Upper lobe of left lung (tissue), 6 donors: ENCODE results near the gene FHIT. TPM values are rescaled to one million over a fixed set of nuclear protein-coding genes. Genes with fewer than 3 reads are reported as not detected.

ENCODE experiments used
- ATAC-seq, 2 donors: fragments of 200-7000 bp; cut with Tn5 transposase; one replicate each; pipeline ENCODE4 v1.9.1; 2022; ENCODE audit warnings: mild to moderate bottlenecking in 2 of 2, moderate library complexity in 2 of 2; ENCODE audit not compliant: low FRiP score in 2 of 2
- DNase-seq, 2 donors: peaks; one replicate each; pipeline ENCODE4 v3.0.0-alpha.2; 2019 to 2020
- H3K27ac ChIP-seq, 4 donors: fragments of 200-600 bp; sonication (generic); one replicate each; pipeline ENCODE4 v1.5.1; 2016 to 2019
- H3K27me3 ChIP-seq, 4 donors: fragments of 200-600 bp; sonication (generic); one replicate each; pipeline ENCODE4 v1.5.1; 2017 to 2019
- H3K36me3 ChIP-seq, 4 donors: fragments of 200-600 bp; sonication (generic); one replicate each; pipeline ENCODE4 v1.5.1; 2016 to 2019
- H3K4me1 ChIP-seq, 4 donors: fragments of 200-600 bp; sonication (generic); one replicate each; pipeline ENCODE4 v1.5.1; 2018 to 2019
- H3K4me3 ChIP-seq, 4 donors: fragments of 200-600 bp; sonication (generic); one replicate each; pipeline ENCODE4 v1.5.1; 2017 to 2019; ENCODE audit warnings: mild to moderate bottlenecking in 2 of 4, moderate library complexity in 1 of 4
- H3K9me3 ChIP-seq, 4 donors: fragments of 200-600 bp; sonication (generic); one replicate each; pipeline ENCODE4 v1.5.1; 2018 to 2019
- EP300 ChIP-seq, 4 donors: sonication (generic); formaldehyde crosslinking; IDR thresholded peaks; one replicate each; pipeline ENCODE4 v1.5.1; 2017; ENCODE audit warnings: antibody characterized with exemption in 4 of 4, control low read depth in 2 of 4
- POLR2A ChIP-seq, 4 donors: fragments of 450-650 bp; IDR thresholded peaks; one replicate each; pipeline ENCODE4 v1.5.1; 2016 to 2017; ENCODE audit warnings: antibody characterized with exemption in 4 of 4, mild to moderate bottlenecking in 2 of 4
- POLR2AphosphoS5 ChIP-seq, 2 donors: sonication (generic); formaldehyde crosslinking; IDR thresholded peaks; one replicate each; pipeline ENCODE4 v1.5.1; 2017; ENCODE audit warnings: antibody characterized with exemption in 2 of 2
- WGBS, 2 donors: methylation state at CpG; one replicate each; pipeline ENCODE4 v1.1.5; 2017 to 2018; 5-methylcytosine and 5-hydroxymethylcytosine counted together
- total RNA-seq, 6 donors: library from RNA; depleted of rRNA in 4 of 6; stranded (reverse); fragments of >200 nt in 4 of 6; gene quantifications; one replicate each; pipeline versions ENCODE4 v1.1.0 to v1.2.1, GENCODE V29; 2016 to 2021
- TF ChIP-seq, protein P1 (sequence below), 6 experiments: fragments of 450-650 bp in 4 of 6; fragments of 200-600 bp in 2 of 6; sonication (generic) in 2 of 6; IDR thresholded peaks; one replicate each; pipeline ENCODE4 v1.5.1; 2016 to 2019; ENCODE audit warnings: antibody characterized with exemption in 6 of 6
- donor health status: DM: no; HTN: no; CAD: no; lungs with moderate emphysema.
- donor health status: DM: no; HTN: yes; CAD: no; lungs with severe emphysema.

Gene FHIT
- total RNA-seq, 6 donors from 2014 or later = 6.8 to 56.6 (median 11.1) TPM

DNA sequence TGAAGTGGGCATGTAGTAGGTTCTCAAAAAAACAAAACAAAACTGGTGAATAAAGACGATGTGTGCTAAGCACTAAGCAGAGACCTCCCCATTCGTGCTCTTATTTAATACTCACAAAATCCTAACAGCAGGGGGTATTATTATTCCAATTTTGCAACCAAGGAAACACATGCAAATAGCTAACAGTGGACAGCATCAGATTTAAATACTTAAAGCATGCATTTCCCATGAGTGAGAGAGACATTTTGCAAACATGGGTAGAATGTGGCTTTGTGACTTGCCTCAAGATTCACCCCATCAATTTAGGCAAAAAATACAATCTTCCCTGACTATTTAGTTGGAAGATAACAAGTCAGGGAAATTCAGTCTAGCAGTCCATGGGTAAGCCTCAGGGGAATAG lies 1255.2 kb downstream of the FHIT start:
- DNase-seq (no peak), ATAC-seq (no peak)
- H3K27me3 ChIP-seq = no peaks in the 10 kb centered on the region
- H3K4me1 ChIP-seq = no peaks in the 10 kb centered on the region
- no peaks in the 10 kb centered on the region for H3K36me3 ChIP-seq
- no peak overlapping the region for H3K27ac ChIP-seq
- TF ChIP-seq EP300 (IDR thresholded peaks at IDR 0.05) = no peak
- TF ChIP-seq, protein P1, sequence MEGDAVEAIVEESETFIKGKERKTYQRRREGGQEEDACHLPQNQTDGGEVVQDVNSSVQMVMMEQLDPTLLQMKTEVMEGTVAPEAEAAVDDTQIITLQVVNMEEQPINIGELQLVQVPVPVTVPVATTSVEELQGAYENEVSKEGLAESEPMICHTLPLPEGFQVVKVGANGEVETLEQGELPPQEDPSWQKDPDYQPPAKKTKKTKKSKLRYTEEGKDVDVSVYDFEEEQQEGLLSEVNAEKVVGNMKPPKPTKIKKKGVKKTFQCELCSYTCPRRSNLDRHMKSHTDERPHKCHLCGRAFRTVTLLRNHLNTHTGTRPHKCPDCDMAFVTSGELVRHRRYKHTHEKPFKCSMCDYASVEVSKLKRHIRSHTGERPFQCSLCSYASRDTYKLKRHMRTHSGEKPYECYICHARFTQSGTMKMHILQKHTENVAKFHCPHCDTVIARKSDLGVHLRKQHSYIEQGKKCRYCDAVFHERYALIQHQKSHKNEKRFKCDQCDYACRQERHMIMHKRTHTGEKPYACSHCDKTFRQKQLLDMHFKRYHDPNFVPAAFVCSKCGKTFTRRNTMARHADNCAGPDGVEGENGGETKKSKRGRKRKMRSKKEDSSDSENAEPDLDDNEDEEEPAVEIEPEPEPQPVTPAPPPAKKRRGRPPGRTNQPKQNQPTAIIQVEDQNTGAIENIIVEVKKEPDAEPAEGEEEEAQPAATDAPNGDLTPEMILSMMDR (IDR thresholded peaks at IDR 0.05) = no peak
- no peak for TF ChIP-seq POLR2AphosphoS5 (IDR thresholded peaks at IDR 0.05)
- no peak for TF ChIP-seq POLR2A (IDR thresholded peaks at IDR 0.05)
- H3K9me3 ChIP-seq = no peaks in the 10 kb centered on the region
- WGBS, 2 donors = 71 to 89% methylated on average over 2 of the region's 2 CpGs
- H3K4me3 ChIP-seq = no peak overlapping the region

DNA sequence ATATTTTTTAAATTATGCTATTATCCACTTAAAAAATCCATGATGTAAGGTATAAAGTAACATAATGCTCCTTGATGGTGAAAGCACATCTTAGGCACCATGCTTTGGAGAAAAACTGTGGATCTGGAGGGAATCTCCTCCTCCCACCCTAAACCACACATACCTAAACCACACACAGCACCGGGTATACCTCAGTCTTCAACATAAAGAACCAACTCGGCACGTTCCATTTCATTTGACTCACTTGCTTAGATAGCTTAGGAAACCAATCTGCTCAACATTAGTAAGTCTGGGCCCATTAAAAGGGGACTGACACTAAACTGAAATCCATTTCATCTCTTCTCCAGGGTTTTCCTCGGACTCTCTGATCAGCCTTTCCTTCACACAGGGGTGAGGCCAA lies 1255.7 kb downstream of the FHIT start:
- ATAC-seq (no peak), DNase-seq (no peak)
- Histone ChIP-seq H3K4me1 (no peaks in the 10 kb centered on the region), H3K4me3 (no peak overlapping the region), H3K36me3 (no peaks in the 10 kb centered on the region), H3K9me3 (no peaks in the 10 kb centered on the region), H3K27ac (no peak overlapping the region), H3K27me3 (no peaks in the 10 kb centered on the region)
- no peak for TF ChIP-seq POLR2AphosphoS5 (IDR thresholded peaks at IDR 0.05)
- TF ChIP-seq POLR2A (IDR thresholded peaks at IDR 0.05) = no peak
- TF ChIP-seq, protein P1 (IDR thresholded peaks at IDR 0.05) = no peak
- TF ChIP-seq EP300 (IDR thresholded peaks at IDR 0.05) = no peak
- WGBS, 2 donors = 85 to 89% methylated on average over 4 of the region's 4 CpGs

DNA sequence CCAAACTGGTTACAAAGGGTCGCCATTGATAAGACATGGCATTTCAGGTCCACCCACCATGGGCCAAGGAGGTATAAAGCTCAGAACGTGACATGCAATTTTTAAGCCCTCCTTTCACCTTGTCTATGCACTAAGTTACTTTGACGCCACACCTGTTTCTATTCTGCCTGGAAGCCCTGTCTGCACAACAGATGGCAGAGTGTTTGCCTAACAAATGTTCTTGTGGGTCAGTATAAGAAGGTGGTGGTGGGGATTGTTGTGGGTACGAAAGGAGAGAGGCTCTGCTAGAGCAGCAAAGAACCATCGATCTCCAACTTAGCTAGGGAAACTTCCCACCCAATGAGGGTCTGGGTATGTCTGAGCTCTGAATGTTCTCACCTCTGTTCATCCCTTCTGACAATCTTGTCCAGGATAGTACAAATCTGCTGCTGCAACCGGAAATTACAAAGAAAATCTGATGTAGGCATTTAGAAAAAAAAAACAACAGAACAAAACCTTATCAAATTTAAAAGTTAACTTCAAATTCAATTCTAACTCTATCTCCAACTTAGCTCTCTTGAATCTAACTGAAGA lies 1256.4 kb downstream of the FHIT start:
- H3K4me3 ChIP-seq = no peak overlapping the region
- WGBS, 2 donors = 89 to 92% methylated on average over 6 of the region's 6 CpGs
- H3K27me3 ChIP-seq = no peaks in the 10 kb centered on the region
- H3K27ac ChIP-seq = no peak overlapping the region
- H3K9me3 ChIP-seq = no peaks in the 10 kb centered on the region
- TF ChIP-seq POLR2AphosphoS5 (IDR thresholded peaks at IDR 0.05) (no peak), EP300 (IDR thresholded peaks at IDR 0.05) (no peak), POLR2A (IDR thresholded peaks at IDR 0.05) (no peak)
- TF ChIP-seq, protein P1 (IDR thresholded peaks at IDR 0.05) = no peak
- ATAC-seq = no peak
- no peaks in the 10 kb centered on the region for H3K4me1 ChIP-seq
- no peak for DNase-seq
- no peaks in the 10 kb centered on the region for H3K36me3 ChIP-seq

DNA sequence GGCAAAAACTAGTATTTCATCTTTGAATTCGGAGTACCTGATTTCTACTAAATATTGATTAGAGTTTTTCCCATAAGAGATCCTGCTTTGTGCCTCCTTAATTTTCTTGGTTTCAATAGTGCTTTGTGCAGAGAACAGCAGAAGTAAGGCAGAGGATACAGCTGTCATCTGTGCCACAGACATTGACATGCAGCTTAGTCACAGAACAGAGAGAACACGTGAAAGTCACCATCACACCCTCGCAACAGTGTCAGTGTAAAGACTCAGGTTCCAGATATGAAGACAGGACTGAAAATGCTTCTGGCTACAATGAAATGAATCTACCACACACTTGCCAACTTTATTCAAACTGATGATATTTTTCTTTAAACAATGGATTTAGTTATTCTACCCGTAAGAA lies 1258.7 kb downstream of the FHIT start:
- no peak for ATAC-seq
- no peak for DNase-seq
- no peak overlapping the region for H3K4me3 ChIP-seq
- 81 to 84% methylated on average over 4 of the region's 4 CpGs for WGBS, 2 donors
- H3K27ac ChIP-seq = no peak overlapping the region
- TF ChIP-seq, protein P1 (IDR thresholded peaks at IDR 0.05) = no peak
- no peak for TF ChIP-seq EP300 (IDR thresholded peaks at IDR 0.05)
- TF ChIP-seq POLR2A (IDR thresholded peaks at IDR 0.05) = no peak
- no peak for TF ChIP-seq POLR2AphosphoS5 (IDR thresholded peaks at IDR 0.05)
- no peaks in the 10 kb centered on the region for H3K9me3 ChIP-seq
- no peaks in the 10 kb centered on the region for H3K36me3 ChIP-seq
- H3K4me1 ChIP-seq = no peaks in the 10 kb centered on the region
- no peaks in the 10 kb centered on the region for H3K27me3 ChIP-seq

DNA sequence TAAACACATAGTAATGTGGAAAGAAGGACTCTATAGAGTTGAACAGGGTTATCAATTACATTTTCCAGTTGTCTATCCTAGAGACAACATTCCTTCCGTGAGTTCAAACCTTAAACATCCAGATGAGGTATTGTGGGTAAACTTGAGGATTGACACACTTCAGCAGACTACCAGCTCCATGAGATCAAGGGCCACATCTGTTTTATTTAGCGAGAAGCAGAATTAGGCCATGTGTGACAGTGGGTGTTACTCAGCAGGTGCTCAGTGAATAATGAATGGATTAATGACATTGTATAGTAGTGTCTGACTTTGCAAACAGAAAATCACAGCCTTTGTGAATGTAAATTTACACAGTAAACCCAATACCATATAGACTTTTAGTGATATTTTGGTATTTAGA lies 1260.3 kb downstream of the FHIT start:
- Histone ChIP-seq H3K9me3 (no peaks in the 10 kb centered on the region), H3K36me3 (no peaks in the 10 kb centered on the region), H3K4me1 (no peaks in the 10 kb centered on the region), H3K27ac (no peak overlapping the region), H3K27me3 (no peaks in the 10 kb centered on the region), H3K4me3 (no peak overlapping the region)
- 93 to 96% methylated on average over 2 of the region's 2 CpGs for WGBS, 2 donors
- ATAC-seq (no peak), DNase-seq (no peak)
- TF ChIP-seq POLR2AphosphoS5 (IDR thresholded peaks at IDR 0.05) (no peak), EP300 (IDR thresholded peaks at IDR 0.05) (no peak), POLR2A (IDR thresholded peaks at IDR 0.05) (no peak)
- TF ChIP-seq, protein P1 (IDR thresholded peaks at IDR 0.05) = no peak
